Sigmoid colon (tissue), 4 donors: ENCODE data around the gene CACNA1A.

Experiments used
- EP300 ChIP-seq, 4 donors: sonication (generic); formaldehyde crosslinking; IDR thresholded peaks; one replicate each; pipeline ENCODE4 v1.6.1; 2017; ENCODE audit warnings: antibody characterized with exemption in 4 of 4
- POLR2A ChIP-seq, 2 donors: fragments of 450-650 bp; IDR thresholded peaks; one replicate each; pipeline ENCODE4 v1.6.1; 2016; ENCODE audit warnings: antibody characterized with exemption in 2 of 2, mild to moderate bottlenecking in 2 of 2, moderate library complexity in 2 of 2
- POLR2AphosphoS5 ChIP-seq, 4 donors: sonication (generic); formaldehyde crosslinking; IDR thresholded peaks; one replicate each; pipeline ENCODE4 v1.6.1; 2017; ENCODE audit warnings: antibody characterized with exemption in 4 of 4
- TF ChIP-seq, protein P1 (sequence below), 4 experiments: fragments of 450-650 bp in 3 of 4; fragments of 200-600 bp in 1 of 4; IDR thresholded peaks; one replicate each; pipeline ENCODE4 v1.5.1; 2016 to 2019; ENCODE audit warnings: antibody characterized with exemption in 4 of 4, mild to moderate bottlenecking in 3 of 4, moderate library complexity in 2 of 4

DNA sequence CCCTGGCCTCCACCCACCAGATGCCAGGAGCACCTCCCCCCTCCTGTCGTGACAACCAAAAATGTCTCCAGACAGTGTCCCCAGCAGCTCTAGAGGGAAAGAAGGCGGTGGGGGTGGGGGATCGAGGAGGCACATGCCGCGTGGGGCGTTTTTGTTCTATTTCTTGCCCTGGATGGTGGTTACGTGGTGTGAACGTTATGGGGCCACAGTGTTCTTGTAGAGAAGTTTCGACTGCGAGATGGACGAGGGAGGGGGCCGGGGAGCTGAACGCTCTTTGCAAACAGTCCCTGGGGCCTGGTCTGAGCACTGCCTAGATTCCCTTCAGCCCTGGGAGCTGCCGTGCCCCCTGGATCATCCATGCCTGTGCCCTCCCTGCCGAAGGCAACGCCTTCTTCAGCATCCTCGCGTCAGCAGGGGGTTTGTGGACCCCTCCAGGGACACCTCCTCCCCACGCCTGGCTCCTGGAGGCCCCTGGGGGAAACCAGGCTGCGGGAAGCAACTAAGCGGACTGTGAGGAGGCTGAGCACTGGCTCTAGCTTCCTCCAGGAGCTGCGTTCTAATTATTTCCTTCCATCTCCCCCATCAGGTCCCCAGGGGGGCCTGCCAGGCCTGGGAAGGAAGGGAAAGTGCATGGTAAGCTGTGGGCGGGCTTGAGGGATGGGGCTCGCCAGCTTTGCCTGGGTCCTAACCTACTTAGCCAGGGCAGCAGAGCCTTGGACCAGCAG, 224.6 kb downstream of the CACNA1A start:
- TF ChIP-seq EP300 (IDR thresholded peaks at IDR 0.05) (no peak), POLR2A (IDR thresholded peaks at IDR 0.05) (no peak), POLR2AphosphoS5 (IDR thresholded peaks at IDR 0.05) (no peak)
- TF ChIP-seq, protein P1, sequence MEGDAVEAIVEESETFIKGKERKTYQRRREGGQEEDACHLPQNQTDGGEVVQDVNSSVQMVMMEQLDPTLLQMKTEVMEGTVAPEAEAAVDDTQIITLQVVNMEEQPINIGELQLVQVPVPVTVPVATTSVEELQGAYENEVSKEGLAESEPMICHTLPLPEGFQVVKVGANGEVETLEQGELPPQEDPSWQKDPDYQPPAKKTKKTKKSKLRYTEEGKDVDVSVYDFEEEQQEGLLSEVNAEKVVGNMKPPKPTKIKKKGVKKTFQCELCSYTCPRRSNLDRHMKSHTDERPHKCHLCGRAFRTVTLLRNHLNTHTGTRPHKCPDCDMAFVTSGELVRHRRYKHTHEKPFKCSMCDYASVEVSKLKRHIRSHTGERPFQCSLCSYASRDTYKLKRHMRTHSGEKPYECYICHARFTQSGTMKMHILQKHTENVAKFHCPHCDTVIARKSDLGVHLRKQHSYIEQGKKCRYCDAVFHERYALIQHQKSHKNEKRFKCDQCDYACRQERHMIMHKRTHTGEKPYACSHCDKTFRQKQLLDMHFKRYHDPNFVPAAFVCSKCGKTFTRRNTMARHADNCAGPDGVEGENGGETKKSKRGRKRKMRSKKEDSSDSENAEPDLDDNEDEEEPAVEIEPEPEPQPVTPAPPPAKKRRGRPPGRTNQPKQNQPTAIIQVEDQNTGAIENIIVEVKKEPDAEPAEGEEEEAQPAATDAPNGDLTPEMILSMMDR (IDR thresholded peaks at IDR 0.05), result no peak
